ENCODE data around the gene NFKBIE. TPM values are rescaled to one million over a fixed set of nuclear protein-coding genes. Genes with fewer than 3 reads are reported as not detected.

NFKBIE gene
- total RNA-seq, 6 experiments from 2014 or later, result 2.5 to 30.2 (median 10.8) TPM

DNA sequence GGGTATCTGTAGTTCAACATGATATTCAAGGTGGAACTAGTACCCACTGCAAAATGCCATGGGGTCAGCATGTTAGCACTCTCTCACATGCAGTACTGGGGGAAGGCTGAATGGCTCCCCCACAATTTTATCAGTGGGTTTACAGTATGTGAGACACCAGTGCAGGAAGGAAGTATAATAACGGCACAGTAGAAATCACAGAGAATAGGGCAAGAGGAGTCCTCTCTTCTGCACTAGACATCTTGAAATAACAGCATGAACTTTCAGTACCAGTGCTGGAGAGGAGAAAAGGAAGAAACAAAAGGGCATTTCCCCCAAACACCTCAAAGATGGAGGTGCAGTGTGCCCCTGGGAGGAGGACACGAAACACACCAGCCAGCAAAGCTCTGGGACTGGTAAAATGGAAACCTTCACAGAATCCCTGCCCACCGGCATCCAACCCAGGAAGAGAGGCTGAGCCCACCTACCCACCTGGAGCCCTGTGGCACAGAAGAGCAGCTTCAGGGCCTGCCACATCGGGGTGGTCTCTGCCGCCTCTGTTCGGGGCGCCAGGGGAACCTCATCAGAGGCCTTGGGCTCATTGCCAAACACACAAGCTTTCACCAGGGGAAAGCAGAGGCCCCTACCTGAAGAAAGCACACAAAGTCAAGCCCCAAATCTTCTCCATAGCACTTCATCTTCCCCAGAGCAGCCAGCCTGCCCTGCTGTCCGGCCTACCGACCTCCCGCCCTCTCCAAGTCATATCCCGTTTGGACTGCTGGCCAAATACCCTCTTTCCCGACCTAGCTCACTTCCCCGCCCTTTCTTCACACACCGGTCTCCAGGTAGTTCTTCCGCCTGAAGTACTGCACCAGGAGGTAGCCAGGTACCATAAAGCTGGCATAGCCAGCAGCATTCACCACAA, 9.2 kb downstream of the NFKBIE start:
- Histone ChIP-seq H3K27me3 (no peaks in the 10 kb centered on the region), H3K4me1 (peaks cover 0 to 19% (median 0%) of the 10 kb centered on the region in 4 donors), H3K4me3 (peak overlapping the region; percentile 91 to 94 (median 94)), H3K36me3 (peaks cover 7 to 52% (median 27%) of the 10 kb centered on the region in 4 donors), H3K27ac (peak overlapping the region; percentile 10 to 89 (median 88)), H3K9me3 (no peaks in the 10 kb centered on the region)
- WGBS (ENCODE audit: insufficient coverage, low coverage, low lambda C conversion rate, missing lambda C conversion rate), result 3% methylated on average over 9 of the region's 15 CpGs
- intact Hi-C loops (cut with DNase I), result no loop called here
- peak; percentile 43 to 60 (median 58) for DNase-seq
- ATAC-seq, result peak; percentile 15 to 41 (median 28)
- TF ChIP-seq, protein P1, sequence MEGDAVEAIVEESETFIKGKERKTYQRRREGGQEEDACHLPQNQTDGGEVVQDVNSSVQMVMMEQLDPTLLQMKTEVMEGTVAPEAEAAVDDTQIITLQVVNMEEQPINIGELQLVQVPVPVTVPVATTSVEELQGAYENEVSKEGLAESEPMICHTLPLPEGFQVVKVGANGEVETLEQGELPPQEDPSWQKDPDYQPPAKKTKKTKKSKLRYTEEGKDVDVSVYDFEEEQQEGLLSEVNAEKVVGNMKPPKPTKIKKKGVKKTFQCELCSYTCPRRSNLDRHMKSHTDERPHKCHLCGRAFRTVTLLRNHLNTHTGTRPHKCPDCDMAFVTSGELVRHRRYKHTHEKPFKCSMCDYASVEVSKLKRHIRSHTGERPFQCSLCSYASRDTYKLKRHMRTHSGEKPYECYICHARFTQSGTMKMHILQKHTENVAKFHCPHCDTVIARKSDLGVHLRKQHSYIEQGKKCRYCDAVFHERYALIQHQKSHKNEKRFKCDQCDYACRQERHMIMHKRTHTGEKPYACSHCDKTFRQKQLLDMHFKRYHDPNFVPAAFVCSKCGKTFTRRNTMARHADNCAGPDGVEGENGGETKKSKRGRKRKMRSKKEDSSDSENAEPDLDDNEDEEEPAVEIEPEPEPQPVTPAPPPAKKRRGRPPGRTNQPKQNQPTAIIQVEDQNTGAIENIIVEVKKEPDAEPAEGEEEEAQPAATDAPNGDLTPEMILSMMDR (IDR thresholded peaks at IDR 0.05), result no peak
- TF ChIP-seq POLR2A (IDR thresholded peaks at IDR 0.05), result no peak

DNA sequence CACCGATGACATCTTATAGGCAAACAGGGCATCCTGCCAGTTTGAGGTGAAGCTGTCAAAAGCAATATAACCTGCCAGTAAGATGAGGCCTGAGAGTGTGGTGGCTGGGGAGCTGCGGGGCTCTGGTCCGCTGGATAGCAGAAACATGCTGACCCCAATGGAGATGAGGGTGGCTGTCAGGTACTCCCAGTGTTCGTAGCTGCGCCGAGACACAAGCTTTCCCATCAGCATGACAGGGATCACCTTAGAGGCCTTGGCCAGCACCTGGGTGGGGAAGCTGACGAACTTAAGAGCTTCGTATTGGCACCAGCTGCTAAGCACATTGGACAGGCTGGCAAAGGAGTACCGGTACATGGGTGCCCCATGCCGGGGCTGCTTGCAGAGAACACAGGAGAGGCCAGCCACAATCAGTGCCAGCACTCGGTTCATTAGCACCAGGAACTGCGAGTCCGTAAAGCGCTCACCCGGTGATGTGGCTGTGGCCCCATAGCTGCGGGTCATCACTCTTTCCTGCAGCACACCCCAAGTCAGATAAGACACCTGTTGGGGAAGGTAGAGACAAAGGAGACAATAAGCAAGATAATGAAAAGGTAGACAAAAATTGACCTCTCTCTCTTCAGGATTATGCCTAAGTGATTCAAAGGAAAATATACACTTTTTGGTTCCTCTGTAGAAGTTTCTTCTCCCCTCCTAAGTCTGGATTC, 10.1 kb downstream of the NFKBIE start:
- H3K36me3 ChIP-seq, result peaks cover 10 to 61% (median 35%) of the 10 kb centered on the region in 4 donors
- ATAC-seq, result peak in 1 of 4 donors; percentile 2
- TF ChIP-seq POLR2A (IDR thresholded peaks at IDR 0.05), result no peak
- TF ChIP-seq, protein P1 (IDR thresholded peaks at IDR 0.05), result no peak
- H3K9me3 ChIP-seq, result no peaks in the 10 kb centered on the region
- WGBS (ENCODE audit: insufficient coverage, low coverage, low lambda C conversion rate, missing lambda C conversion rate), result 42% methylated on average over 10 of the region's 16 CpGs
- H3K4me3 ChIP-seq, result no peak overlapping the region
- no peaks in the 10 kb centered on the region for H3K27me3 ChIP-seq
- H3K4me1 ChIP-seq, result peaks cover 0 to 28% (median 0%) of the 10 kb centered on the region in 4 donors
- intact Hi-C loops (cut with DNase I), result no loop called here
- DNase-seq, result peak; percentile 24 to 56 (median 48)
- H3K27ac ChIP-seq, result peak overlapping the region in 1 of 3 donors; percentile 89

DNA sequence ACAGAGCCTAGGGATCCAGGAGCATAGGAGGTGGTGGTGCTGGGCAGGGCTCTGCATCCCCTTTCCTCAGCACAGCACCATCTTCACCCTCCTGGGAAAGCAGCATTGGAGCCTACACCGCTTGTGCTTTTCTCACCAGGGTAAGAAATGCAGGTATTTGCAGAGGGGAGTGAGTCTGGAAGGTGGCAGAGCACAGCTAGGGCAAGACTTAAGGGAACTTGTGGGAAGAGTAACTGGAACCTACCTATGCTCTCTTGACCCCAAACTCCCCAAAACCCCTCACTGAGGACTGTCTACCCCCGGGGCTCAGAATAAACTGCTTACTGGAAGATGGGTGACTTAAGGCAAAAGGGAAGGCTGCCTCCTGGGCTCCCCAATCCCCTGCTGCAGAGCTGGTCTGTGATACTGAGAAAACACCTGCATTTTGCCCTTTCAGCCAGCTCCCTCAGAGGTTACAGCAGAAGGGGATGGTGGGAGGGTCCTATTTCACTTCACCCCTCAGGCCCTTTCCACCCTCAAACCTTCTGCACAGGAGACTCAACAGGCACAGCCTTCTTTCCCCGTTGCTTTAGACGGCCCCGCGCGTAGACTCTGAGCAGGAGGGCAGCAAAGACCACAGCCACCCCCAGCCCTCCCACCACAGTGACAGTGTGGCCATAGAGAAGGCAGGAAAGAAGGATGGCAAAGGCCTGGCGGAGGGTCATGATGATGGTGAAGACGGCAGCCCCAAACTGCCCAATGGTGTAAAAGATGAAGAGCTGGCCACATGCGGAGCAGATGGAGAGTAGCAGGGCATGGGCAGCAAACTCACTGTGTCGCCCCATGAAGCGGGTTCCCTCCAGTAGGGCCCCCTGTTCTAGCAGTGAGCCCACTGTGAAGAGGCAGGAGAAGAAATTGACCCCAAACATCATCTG, 10.9 kb downstream of the NFKBIE start:
- WGBS (ENCODE audit: insufficient coverage, low coverage, low lambda C conversion rate, missing lambda C conversion rate), result 71% methylated on average over 10 of the region's 12 CpGs
- ATAC-seq, result no peak
- no peaks in the 10 kb centered on the region for H3K27me3 ChIP-seq
- no peak overlapping the region for H3K4me3 ChIP-seq
- H3K36me3 ChIP-seq, result peaks cover 13 to 61% (median 42%) of the 10 kb centered on the region in 4 donors
- peak in 1 of 3 donors; percentile 40 for DNase-seq
- no peaks in the 10 kb centered on the region for H3K9me3 ChIP-seq
- intact Hi-C loops (cut with DNase I), result no loop called here
- H3K27ac ChIP-seq, result no peak overlapping the region
- no peak for TF ChIP-seq POLR2A (IDR thresholded peaks at IDR 0.05)
- TF ChIP-seq, protein P1 (IDR thresholded peaks at IDR 0.05), result no peak
- peaks cover 0 to 36% (median 0%) of the 10 kb centered on the region in 4 donors for H3K4me1 ChIP-seq

Measured in right lobe of liver (tissue), 6 donors.